Measurements from ENCODE around the gene TGFBR1. TPM values are rescaled to one million over a fixed set of nuclear protein-coding genes. Genes with fewer than 3 reads are reported as not detected.

The TGFBR1 gene
- total RNA-seq, 1 donor from 2014 or later: 138 TPM

DNA sequence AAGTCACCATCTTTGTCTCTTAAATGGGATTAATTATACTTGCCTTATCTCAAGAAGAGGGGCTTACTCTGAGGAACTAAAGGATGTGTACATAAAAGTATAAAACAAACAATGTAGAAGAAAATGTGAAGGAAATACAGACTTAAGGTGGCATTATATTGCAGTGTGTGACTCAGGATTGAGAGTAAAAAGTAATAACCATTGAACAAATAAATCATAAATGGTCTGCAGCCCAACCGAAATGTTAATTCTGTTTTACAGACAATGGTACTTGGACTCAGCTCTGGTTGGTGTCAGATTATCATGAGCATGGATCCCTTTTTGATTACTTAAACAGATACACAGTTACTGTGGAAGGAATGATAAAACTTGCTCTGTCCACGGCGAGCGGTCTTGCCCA lies 37.4 kb downstream of the TGFBR1 start:
- no peak overlapping the region for H3K27ac Mint-ChIP-seq
- no peak for DNase-seq (ENCODE audit: low spot score)

DNA sequence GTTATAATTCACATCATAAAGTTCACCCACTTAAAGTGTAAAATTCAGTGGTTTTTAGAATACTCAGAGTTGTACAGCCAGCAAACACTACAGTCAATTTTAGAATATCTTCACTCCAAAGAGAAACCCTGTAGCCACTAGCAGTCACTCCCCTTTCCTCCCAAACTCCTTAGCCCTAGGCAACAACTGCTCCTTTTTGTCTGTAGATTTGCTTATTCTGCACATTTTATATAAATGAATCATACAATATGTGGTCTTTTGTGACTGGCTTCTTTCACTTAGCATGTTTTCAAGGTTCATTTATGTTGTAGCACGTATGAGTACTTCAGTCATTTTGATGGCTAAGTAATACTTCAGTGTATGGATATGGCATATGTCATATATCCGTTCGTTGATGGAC lies 38.7 kb downstream of the TGFBR1 start:
- peaks cover 4% of the 10 kb centered on the region for H3F3A ChIP-seq (ENCODE audit: low read depth)
- TF ChIP-seq EZH2phosphoT487 (IDR thresholded peaks at IDR 0.05) (no peak), EZH2 (IDR thresholded peaks at IDR 0.05) (no peak)
- TF ChIP-seq, protein P1, sequence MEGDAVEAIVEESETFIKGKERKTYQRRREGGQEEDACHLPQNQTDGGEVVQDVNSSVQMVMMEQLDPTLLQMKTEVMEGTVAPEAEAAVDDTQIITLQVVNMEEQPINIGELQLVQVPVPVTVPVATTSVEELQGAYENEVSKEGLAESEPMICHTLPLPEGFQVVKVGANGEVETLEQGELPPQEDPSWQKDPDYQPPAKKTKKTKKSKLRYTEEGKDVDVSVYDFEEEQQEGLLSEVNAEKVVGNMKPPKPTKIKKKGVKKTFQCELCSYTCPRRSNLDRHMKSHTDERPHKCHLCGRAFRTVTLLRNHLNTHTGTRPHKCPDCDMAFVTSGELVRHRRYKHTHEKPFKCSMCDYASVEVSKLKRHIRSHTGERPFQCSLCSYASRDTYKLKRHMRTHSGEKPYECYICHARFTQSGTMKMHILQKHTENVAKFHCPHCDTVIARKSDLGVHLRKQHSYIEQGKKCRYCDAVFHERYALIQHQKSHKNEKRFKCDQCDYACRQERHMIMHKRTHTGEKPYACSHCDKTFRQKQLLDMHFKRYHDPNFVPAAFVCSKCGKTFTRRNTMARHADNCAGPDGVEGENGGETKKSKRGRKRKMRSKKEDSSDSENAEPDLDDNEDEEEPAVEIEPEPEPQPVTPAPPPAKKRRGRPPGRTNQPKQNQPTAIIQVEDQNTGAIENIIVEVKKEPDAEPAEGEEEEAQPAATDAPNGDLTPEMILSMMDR (IDR thresholded peaks at IDR 0.05): no peak
- Mint-ChIP-seq H3K4me3 (no peak overlapping the region), H3K9me3 (no peaks in the 10 kb centered on the region), H3K36me3 (peaks cover 61% of the 10 kb centered on the region), H3K27ac (no peak overlapping the region), H3K27me3 (ENCODE audit: insufficient read depth, low read depth) (no peaks in the 10 kb centered on the region), H3K4me1 (peaks cover 8% of the 10 kb centered on the region)
- no peak overlapping the region for H2AFZ ChIP-seq (replicated peaks)
- no peaks in the 10 kb centered on the region for H3K27me3 ChIP-seq
- peaks cover 9% of the 10 kb centered on the region for H4K20me1 ChIP-seq (ENCODE audit: low read depth)
- no peaks in the 10 kb centered on the region for H3K9me3 ChIP-seq (ENCODE audit: low read depth)
- peaks cover 35% of the 10 kb centered on the region for H3K36me3 ChIP-seq
- H3K4me3 ChIP-seq: no peak overlapping the region
- no peak for DNase-seq (ENCODE audit: low spot score)
- no peak overlapping the region for H3K27ac ChIP-seq
- no peak overlapping the region for H3K9ac ChIP-seq
- H3K4me1 ChIP-seq: peaks cover 7% of the 10 kb centered on the region
- H3K79me2 ChIP-seq (ENCODE audit: low read depth): peaks cover 13% of the 10 kb centered on the region
- H3K4me2 ChIP-seq: no peak overlapping the region

More for the DNA sequence above, 37.4 kb downstream of the TGFBR1 start:
- Histone ChIP-seq H2AFZ (replicated peaks) (no peak overlapping the region), H3K9me3 (ENCODE audit: low read depth) (no peaks in the 10 kb centered on the region), H4K20me1 (ENCODE audit: low read depth) (peaks cover 9% of the 10 kb centered on the region), H3K36me3 (peaks cover 23% of the 10 kb centered on the region), H3K27me3 (no peaks in the 10 kb centered on the region), H3K27ac (no peak overlapping the region), H3K4me2 (no peak overlapping the region), H3K79me2 (ENCODE audit: low read depth) (peaks cover 13% of the 10 kb centered on the region), H3F3A (ENCODE audit: low read depth) (no peaks in the 10 kb centered on the region), H3K4me3 (no peak overlapping the region), H3K9ac (no peak overlapping the region), H3K4me1 (peaks cover 7% of the 10 kb centered on the region)
- no peak overlapping the region for H3K4me3 Mint-ChIP-seq
- peaks cover 8% of the 10 kb centered on the region for H3K4me1 Mint-ChIP-seq
- peaks cover 60% of the 10 kb centered on the region for H3K36me3 Mint-ChIP-seq
- TF ChIP-seq EZH2 (IDR thresholded peaks at IDR 0.05) (no peak), EZH2phosphoT487 (IDR thresholded peaks at IDR 0.05) (no peak)
- TF ChIP-seq, protein P1 (IDR thresholded peaks at IDR 0.05): no peak
- H3K27me3 Mint-ChIP-seq (ENCODE audit: insufficient read depth, low read depth): no peaks in the 10 kb centered on the region
- H3K9me3 Mint-ChIP-seq: no peaks in the 10 kb centered on the region

DNA sequence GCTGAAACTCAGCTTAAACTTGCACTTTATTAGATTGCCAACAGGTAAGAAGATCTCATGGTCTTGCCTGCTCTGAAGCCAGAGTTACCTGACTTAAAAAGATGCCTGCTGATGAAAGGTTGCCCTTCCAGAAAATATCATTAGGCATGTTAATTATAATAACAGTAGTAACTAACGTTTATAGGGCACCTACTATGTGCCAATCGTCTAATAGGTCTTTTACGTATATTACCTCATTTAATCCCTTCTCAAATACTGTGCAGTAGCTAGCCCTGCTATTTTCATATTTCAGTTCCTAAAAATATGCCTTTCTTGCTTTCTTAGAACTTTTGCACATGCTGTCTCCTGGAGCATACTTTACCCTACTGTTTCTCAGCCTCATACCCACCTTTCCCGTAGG lies 40.1 kb downstream of the TGFBR1 start:
- peaks cover 10% of the 10 kb centered on the region for H3K4me1 ChIP-seq
- DNase-seq (ENCODE audit: low spot score): no peak
- Mint-ChIP-seq H3K27me3 (ENCODE audit: insufficient read depth, low read depth) (no peaks in the 10 kb centered on the region), H3K4me3 (no peak overlapping the region), H3K4me1 (peaks cover 8% of the 10 kb centered on the region), H3K9me3 (no peaks in the 10 kb centered on the region), H3K36me3 (peaks cover 59% of the 10 kb centered on the region), H3K27ac (no peak overlapping the region)
- H3K27me3 ChIP-seq: no peaks in the 10 kb centered on the region
- no peak overlapping the region for H3K4me2 ChIP-seq
- H3K27ac ChIP-seq: no peak overlapping the region
- no peak for TF ChIP-seq EZH2phosphoT487 (IDR thresholded peaks at IDR 0.05)
- TF ChIP-seq, protein P1 (IDR thresholded peaks at IDR 0.05): no peak
- TF ChIP-seq EZH2 (IDR thresholded peaks at IDR 0.05): no peak
- H3K9ac ChIP-seq: no peak overlapping the region
- H3F3A ChIP-seq (ENCODE audit: low read depth): peaks cover 7% of the 10 kb centered on the region
- peaks cover 29% of the 10 kb centered on the region for H3K36me3 ChIP-seq
- H3K4me3 ChIP-seq: no peak overlapping the region
- peaks cover 9% of the 10 kb centered on the region for H4K20me1 ChIP-seq (ENCODE audit: low read depth)
- H3K9me3 ChIP-seq (ENCODE audit: low read depth): no peaks in the 10 kb centered on the region
- no peak overlapping the region for H2AFZ ChIP-seq (replicated peaks)
- H3K79me2 ChIP-seq (ENCODE audit: low read depth): peaks cover 8% of the 10 kb centered on the region
